Activated naive CD8-positive, alpha-beta T cell (primary cell): ENCODE results near the gene ATP5F1B.
"Not testable (repeated sequence)": the region's sequence is repeated elsewhere in the genome, so short reads cannot be mapped to it uniquely, and the experiment has no call there.

Experiments used
- H3K27ac Mint-ChIP-seq: one replicate; pipeline ENCODE4 v1.8.0; 2021; ENCODE audit warnings: mixed read lengths
- H3K27me3 Mint-ChIP-seq: one replicate; pipeline ENCODE4 v1.8.0; 2021; ENCODE audit warnings: mixed read lengths
- H3K36me3 Mint-ChIP-seq: one replicate; pipeline ENCODE4 v1.8.0; 2021; ENCODE audit warnings: mixed read lengths
- H3K4me1 Mint-ChIP-seq: one replicate; pipeline ENCODE4 v1.8.0; 2021; ENCODE audit warnings: low read depth, mixed read lengths
- H3K4me3 Mint-ChIP-seq: one replicate; pipeline ENCODE4 v1.8.0; 2021; ENCODE audit warnings: mild to moderate bottlenecking, mixed read lengths
- H3K9me3 Mint-ChIP-seq: one replicate; pipeline ENCODE4 v1.8.0; 2021; ENCODE audit warnings: low read depth, mixed read lengths

Gene ATP5F1B

DNA sequence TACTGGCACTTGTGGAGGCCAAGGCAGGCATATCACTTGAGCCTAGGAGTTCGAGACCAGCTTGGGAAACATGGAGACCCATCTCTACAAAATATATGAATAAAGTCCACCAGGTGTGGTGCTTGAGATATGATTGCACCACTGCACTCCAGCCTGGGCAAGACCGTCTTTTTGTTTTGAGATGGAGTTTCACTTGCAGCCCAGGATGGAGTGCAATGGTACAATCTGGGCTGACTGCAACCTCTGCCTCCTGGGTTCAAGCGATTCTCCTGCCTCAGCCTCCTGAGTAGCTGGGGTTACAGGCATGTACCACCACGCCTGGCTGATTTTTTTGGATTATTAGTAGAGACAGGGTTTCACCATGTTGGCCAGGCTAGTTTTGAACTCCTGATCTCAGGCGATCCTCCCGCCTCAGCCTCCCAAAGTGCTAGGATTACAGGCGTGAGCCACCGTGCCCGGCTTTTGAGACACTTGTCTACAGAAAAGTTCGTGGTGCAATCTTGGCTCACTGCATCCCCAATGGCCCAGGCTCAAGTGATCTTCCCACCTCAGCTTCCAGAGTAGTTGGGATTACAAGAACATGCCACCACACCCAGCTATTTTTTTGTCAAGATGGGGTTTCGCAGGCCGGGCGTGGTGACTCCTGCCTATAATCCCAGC is 16.3 kb upstream of the ATP5F1B start:
- H3K27me3 Mint-ChIP-seq, result no peaks in the 10 kb centered on the region
- H3K4me3 Mint-ChIP-seq, result no peak overlapping the region
- peaks cover 3% of the 10 kb centered on the region for H3K36me3 Mint-ChIP-seq
- no peaks in the 10 kb centered on the region for H3K9me3 Mint-ChIP-seq
- H3K4me1 Mint-ChIP-seq, result peaks cover 20% of the 10 kb centered on the region
- peak overlapping the region; percentile 22 for H3K27ac Mint-ChIP-seq

DNA sequence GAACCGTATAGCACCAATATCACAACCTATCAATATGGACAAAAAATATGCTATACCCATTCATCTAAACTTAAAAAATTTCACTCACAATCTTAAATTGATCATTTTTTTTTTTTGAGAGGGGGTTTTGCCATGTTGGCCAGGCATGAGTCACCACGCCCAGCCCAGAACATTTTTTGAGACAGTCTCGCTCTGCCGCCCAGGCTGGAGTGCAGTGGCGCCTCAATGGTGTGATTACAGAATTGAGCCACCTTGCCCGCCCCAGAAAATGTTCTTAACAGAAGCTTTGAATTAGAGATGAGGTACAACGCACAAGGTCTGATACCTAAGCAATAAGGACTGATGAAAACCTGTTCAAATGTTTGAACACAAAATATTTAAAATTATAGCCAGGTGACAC is 15.8 kb upstream of the ATP5F1B start:
- peaks cover 3% of the 10 kb centered on the region for H3K36me3 Mint-ChIP-seq
- H3K4me3 Mint-ChIP-seq, result no peak overlapping the region
- H3K27me3 Mint-ChIP-seq, result no peaks in the 10 kb centered on the region
- H3K4me1 Mint-ChIP-seq, result peaks cover 20% of the 10 kb centered on the region
- H3K9me3 Mint-ChIP-seq, result no peaks in the 10 kb centered on the region
- H3K27ac Mint-ChIP-seq, result peak overlapping the region; percentile 22

DNA sequence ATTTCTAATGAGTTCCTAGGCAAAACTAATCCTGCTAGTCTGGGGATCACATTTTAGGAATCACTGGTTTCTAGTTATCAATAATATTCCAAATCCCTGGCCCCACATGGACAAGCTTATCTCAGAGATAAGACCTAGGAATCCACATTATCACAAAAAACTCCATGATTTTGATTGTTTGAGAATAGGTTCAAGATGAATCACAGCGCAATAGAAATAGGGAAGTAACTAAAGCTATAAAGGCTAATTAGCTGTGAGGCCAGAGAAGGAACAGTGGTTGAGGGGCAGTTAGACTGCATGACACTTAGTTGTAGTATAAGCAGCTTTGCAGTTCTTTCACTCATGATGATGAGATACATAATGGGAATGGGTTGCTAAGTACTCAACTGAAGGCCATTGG is 13.1 kb upstream of the ATP5F1B start:
- H3K9me3 Mint-ChIP-seq, result peaks cover 3% of the 10 kb centered on the region
- H3K27me3 Mint-ChIP-seq, result no peaks in the 10 kb centered on the region
- no peak overlapping the region for H3K27ac Mint-ChIP-seq
- H3K4me3 Mint-ChIP-seq, result no peak overlapping the region
- H3K36me3 Mint-ChIP-seq, result no peaks in the 10 kb centered on the region
- peaks cover 15% of the 10 kb centered on the region for H3K4me1 Mint-ChIP-seq

DNA sequence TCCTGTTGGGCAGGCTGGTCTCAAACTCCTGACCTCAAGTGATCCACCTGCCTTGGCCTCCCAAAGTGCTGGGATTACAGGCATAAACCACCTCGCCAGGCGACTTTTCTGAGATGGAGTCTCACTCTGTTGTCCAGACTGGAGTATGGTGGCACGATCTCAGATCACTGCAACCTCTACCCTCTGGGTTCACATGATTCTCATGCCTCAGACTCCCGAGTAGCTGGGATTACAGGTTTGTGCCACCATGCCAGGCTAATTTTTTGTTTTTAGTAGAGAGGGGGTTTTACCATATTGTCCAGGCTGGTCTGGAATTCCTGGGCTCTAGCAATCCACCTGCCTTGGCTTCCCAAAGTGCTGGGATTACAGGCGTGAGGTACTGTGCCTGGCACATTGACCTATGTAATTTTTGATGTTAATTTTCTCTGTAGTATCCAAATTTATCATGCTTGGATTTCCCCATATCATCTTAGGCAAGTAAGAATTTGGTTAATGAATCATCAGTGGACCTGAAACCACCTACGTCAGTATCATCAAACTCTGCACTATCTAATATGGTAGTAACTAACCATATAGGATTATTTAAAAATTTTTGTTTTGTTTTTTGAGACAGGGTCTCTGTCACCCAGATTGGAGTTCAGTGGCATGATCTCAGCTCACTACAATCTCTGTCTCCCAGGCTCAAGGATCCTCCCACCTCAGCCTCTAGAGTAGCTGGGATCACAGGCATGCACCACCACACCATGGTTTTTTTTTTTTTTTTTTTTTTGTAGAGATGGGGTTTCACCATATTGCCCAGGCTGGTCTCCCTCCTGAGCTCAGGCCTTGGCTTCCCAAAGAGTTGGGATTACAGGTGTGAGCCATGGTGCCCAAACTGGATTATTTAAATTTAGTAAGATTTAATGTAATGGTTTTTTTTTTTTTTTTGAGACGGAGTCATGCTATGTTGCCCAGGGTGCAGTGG is 11.9 kb upstream of the ATP5F1B start:
- H3K9me3 Mint-ChIP-seq, result peaks cover 4% of the 10 kb centered on the region
- H3K36me3 Mint-ChIP-seq, result peaks cover 2% of the 10 kb centered on the region
- peak overlapping the region; percentile 83 for H3K27ac Mint-ChIP-seq
- peaks cover 12% of the 10 kb centered on the region for H3K4me1 Mint-ChIP-seq
- H3K4me3 Mint-ChIP-seq, result peak overlapping the region; percentile 59
- H3K27me3 Mint-ChIP-seq, result no peaks in the 10 kb centered on the region

DNA sequence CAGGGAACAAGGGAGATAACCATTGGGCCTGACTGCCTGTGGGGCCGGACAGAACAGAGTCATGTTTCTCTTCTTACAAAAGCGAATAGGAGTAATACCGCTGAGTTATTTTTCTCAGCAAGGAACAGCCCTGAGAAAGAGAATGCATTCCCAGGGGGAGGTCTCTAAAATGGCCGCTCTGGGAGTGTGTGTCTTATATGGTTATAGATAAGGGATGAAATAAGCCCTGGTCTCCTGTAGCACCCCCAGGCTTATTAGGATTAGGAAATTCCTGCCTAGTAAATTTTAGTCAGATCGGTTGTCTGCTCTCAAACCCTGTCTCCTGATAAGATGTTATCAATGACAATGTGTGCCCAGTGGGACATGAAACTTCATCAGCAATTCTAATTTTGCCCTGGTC is 8.0 kb upstream of the ATP5F1B start:
- not testable (repeated sequence) for H3K36me3 Mint-ChIP-seq, H3K27me3 Mint-ChIP-seq, H3K9me3 Mint-ChIP-seq, H3K27ac Mint-ChIP-seq, H3K4me3 Mint-ChIP-seq, H3K4me1 Mint-ChIP-seq

DNA sequence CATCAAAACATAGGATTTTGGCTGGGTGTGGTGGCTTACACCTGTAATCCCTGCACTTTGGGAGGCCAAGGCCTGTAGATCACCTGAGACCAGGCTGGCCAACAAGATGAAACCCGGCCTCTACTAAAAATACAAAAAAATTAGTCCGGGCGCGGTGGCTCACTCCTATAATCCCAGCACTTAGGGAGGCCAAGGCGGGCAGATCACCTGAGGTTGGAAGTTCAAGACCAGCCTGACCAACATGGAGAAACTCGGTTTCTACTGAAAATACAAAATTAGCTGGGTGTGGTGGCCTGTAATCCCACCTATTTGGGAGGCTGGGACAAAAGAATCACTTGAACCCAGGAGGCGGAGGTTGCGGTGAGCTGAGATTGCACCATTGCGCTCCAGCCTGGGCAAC is 2.2 kb upstream of the ATP5F1B start:
- not testable (repeated sequence) for H3K4me3 Mint-ChIP-seq, H3K9me3 Mint-ChIP-seq, H3K27me3 Mint-ChIP-seq, H3K27ac Mint-ChIP-seq
- peaks cover 20% of the 10 kb centered on the region for H3K4me1 Mint-ChIP-seq
- H3K36me3 Mint-ChIP-seq, result peaks cover 10% of the 10 kb centered on the region

DNA sequence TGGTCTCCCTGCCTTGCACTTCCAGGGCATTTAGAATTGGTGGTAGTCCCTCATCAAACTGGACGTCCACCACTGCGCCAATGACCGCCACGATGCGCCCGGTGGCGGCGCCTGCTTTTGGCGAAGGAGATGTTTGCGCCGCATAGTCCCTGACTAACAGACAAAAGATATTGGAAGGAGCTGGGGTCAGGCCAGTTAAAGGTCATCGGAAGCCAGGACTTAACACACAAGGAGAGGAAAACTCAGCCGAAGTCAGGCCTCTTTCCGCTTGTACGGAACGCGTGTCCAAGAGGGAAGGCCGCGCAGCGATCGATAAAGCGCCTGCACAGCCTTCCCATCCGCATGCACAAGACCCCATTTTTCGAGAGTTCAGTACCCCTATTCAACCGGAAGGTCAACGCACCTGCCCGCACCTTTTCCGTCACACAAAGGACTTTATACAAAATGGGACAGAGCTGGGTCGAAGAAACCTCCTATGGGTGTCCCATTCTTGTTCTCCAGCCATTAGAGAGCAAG is 525 bp downstream of the ATP5F1B start:
- Mint-ChIP-seq H3K9me3 (no peaks in the 10 kb centered on the region), H3K36me3 (peaks cover 10% of the 10 kb centered on the region), H3K27me3 (no peaks in the 10 kb centered on the region), H3K27ac (peak overlapping the region; percentile 99), H3K4me1 (peaks cover 36% of the 10 kb centered on the region), H3K4me3 (peak overlapping the region; percentile 97)

DNA sequence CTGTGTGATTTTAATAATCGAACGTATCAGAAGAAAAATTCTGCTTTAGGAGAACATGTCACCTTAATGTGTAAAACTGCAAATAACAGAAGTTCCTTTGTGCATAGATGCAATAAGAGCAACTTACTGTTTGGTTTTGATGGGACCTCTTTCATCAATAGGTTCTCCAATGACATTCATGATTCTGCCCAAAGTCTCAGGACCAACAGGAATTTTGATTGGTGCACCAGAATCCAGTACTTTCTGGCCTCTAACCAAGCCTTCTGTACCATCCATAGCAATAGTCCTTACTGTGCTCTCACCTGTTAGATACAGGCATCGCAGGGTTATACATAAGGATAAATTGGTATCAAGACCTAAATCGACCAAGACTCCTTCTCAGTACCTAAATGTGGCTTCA is 1.1 kb downstream of the ATP5F1B start:
- H3K36me3 Mint-ChIP-seq, result peaks cover 10% of the 10 kb centered on the region
- H3K27ac Mint-ChIP-seq, result peak overlapping the region; percentile 99
- no peaks in the 10 kb centered on the region for H3K27me3 Mint-ChIP-seq
- H3K4me3 Mint-ChIP-seq, result peak overlapping the region; percentile 97
- H3K4me1 Mint-ChIP-seq, result peaks cover 38% of the 10 kb centered on the region
- no peaks in the 10 kb centered on the region for H3K9me3 Mint-ChIP-seq

DNA sequence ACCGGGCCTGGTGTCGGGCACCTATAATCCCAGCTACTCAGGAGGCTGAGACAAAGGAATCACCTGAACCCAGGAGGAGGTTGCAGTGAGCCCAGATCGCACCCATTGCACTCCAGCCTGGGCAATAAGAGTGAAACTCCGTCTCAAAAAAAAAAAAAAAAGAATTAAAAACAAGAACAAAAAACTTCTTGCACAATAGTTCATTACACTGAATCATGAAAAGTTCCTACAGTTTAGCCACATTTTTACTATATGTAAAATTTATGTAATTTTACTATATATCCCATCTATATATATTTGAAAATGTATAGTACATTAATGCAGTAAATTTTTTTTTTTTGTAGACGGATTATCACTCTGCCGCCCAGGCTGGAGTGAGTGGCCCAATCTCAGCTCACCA is 4.6 kb downstream of the ATP5F1B start:
- H3K27me3 Mint-ChIP-seq, result no peaks in the 10 kb centered on the region
- no peak overlapping the region for H3K4me3 Mint-ChIP-seq
- H3K27ac Mint-ChIP-seq, result no peak overlapping the region
- peaks cover 17% of the 10 kb centered on the region for H3K36me3 Mint-ChIP-seq
- no peaks in the 10 kb centered on the region for H3K9me3 Mint-ChIP-seq
- H3K4me1 Mint-ChIP-seq, result peaks cover 58% of the 10 kb centered on the region

DNA sequence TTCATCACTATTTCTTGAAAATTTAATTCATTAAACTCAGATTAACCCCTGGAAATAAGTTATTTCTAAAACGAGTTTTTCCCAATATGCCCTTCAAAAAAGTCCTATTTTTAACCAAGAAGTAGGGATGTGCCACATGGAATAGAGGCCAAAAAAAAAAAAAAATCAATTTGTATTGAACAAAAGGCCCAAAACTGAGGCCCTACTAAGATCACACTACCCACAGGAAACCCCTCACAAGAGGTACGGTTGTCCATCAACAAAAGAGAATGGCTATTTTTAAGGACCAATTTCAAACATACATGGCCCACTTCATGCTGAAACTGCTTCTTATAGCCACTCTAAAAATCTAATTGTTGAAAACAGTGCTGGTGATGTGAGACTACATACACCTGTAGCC is 8.2 kb downstream of the ATP5F1B start:
- Mint-ChIP-seq H3K9me3 (no peaks in the 10 kb centered on the region), H3K4me1 (peaks cover 68% of the 10 kb centered on the region), H3K27ac (peak overlapping the region; percentile 37), H3K27me3 (no peaks in the 10 kb centered on the region), H3K4me3 (no peak overlapping the region), H3K36me3 (peaks cover 6% of the 10 kb centered on the region)

DNA sequence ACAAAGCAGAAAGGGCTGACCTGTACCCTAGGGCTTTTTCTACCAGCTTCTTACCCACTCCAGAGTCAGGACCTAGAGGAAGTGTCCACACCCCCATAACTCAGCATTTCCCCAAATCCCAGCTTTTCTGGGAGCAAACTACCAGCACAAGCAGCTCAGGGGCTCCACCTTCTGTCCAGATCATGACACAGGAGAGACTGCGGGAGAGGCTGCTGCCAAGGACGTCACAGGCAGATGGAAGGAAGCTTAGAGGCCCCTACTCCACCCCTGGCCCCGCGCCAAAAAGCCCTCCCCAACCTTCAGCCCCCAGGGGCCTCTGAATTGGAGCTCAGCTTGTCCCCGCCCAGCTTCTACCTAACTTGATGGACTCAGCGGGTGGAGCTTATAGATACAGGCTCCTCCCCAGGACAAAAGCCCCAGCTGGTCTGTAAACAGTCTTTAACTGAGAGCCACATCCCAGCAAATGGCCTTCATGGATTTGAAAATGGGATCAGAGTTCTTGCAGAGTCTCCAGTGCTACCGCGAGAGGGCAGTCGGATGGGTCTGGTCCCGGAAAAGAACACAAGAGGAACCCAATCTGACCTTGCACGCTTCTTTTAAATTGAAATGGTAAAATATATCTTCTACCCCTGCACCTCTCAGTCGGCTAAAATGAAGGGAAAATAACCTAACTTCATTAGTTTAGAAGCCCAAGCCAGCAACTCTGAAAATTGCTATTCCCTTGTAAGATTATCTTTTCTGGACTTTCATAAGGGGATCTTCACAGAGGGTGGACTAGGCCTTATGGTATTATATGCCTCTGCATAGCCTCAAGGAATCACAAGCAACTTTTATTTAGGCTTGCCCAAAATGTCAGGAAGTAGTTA is 8.9 kb downstream of the ATP5F1B start:
- Mint-ChIP-seq H3K4me1 (peaks cover 68% of the 10 kb centered on the region), H3K36me3 (peaks cover 6% of the 10 kb centered on the region), H3K9me3 (no peaks in the 10 kb centered on the region), H3K4me3 (peak overlapping the region; percentile 95), H3K27me3 (no peaks in the 10 kb centered on the region), H3K27ac (peak overlapping the region; percentile 95)

DNA sequence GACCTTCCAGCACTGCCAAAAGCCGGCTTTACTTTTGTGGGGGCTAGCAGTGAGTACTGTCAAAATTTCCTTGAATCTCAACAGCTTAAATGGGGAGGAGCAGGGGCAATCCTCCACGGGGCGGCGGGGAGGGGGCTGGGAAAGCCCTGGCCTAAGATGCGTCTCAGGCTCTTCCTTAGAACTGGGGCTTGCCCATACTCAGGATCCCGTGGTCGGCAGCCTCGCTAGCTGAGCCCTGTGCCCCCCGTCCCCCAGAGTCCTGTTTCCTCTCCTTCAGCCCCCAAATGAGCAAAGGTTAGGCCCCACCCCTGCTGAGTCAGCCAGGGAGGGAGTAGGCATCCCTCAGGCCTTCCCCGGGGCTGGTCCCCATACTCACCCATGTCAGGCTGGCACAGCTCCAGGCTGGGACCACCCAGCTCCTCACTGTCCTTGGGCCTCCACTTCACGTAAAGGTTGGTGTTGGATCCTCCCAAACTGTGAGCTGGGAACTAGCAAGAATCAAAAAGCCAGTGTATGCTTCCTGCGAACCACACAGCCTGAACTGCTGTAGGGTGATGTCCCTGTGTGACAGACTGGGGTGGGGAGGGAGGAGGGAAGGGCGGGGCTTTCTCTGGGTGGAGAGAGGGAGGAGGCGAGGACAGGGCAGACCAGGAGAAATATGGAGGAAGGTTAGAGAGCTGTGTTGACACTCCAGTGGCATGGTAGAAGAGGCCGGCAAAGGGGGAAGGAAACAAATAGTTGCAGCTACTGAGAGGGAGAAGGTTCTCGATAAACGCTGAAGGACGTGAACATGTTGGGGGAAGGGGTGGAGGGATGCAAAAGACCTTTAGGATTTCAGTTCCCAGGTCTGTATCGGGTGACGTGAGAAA is 9.7 kb downstream of the ATP5F1B start:
- Mint-ChIP-seq H3K4me1 (peaks cover 74% of the 10 kb centered on the region), H3K4me3 (peak overlapping the region; percentile 95), H3K36me3 (peaks cover 6% of the 10 kb centered on the region)

DNA sequence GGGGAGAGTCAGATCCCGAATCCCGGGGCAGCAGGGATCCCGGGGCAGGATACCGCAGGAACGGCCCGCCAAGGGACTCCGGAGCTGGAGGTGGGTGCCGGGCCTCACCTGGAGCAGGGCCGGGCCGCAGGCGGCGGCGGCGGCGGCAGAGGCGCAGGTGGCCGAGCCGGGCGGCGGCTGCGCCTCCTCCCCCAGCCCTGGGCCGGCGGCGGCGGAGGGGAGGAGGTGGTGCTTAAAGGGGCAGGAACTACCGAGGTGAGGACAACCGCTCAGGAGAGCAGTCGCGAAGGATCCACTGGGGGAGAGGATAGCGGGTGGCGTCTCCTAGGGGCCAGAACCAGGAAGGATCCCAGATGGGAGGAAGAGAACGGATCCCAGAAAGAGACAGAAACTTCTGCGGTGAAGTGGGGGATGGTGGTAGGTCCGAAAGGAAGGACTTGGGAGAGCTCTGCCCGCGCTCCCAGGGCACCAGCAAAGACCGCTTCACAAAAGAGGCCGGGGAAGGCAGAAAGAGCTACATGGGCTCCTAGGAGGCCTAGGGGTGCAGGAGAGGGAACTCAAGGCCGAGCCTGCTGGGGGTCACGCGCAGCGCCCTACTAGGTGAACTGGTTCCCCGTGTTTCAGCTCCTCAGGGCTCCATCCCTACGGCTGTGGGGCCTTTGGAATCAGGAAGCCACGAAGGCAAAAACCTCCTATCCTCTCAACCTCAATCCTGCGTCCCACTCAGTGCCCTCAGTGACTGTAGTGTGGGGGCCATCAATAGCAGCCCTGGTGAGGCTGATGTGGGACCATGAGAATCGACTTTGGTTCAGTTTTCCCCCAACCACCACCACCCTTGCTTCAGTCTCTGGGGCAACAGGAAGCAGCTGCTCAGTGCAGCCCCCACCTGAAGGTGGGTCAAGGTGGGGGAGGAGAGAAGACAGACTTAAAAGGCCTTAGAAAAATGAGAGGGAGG is 10.7 kb downstream of the ATP5F1B start:
- H3K27ac Mint-ChIP-seq, result peak overlapping the region; percentile 95
- no peaks in the 10 kb centered on the region for H3K27me3 Mint-ChIP-seq
- H3K4me1 Mint-ChIP-seq, result peaks cover 79% of the 10 kb centered on the region
- peaks cover 6% of the 10 kb centered on the region for H3K36me3 Mint-ChIP-seq
- H3K9me3 Mint-ChIP-seq, result no peaks in the 10 kb centered on the region
- peak overlapping the region; percentile 95 for H3K4me3 Mint-ChIP-seq

More for the DNA sequence above, 9.7 kb downstream of the ATP5F1B start:
- H3K27ac Mint-ChIP-seq, result peak overlapping the region; percentile 95
- H3K9me3 Mint-ChIP-seq, result no peaks in the 10 kb centered on the region
- no peaks in the 10 kb centered on the region for H3K27me3 Mint-ChIP-seq
